GM19239 (cell line): Measurements from ENCODE around the gene TRIM14.
"Not testable (repeated sequence)": the region's sequence is repeated elsewhere in the genome, so short reads cannot be mapped to it uniquely, and the experiment has no call there.

Experiments
- DNase-seq: peaks from one replicate; pipeline ENCODE4 v3.0.0; 2011; ENCODE audit warnings: low spot score; ENCODE audit not compliant: insufficient read length
- FAIRE-seq: peaks from 2 replicates; lab custom pipeline; 2011; peaks lifted over from hg19 to GRCh38; lab: Jason Lieb, UNC

Gene TRIM14

DNA sequence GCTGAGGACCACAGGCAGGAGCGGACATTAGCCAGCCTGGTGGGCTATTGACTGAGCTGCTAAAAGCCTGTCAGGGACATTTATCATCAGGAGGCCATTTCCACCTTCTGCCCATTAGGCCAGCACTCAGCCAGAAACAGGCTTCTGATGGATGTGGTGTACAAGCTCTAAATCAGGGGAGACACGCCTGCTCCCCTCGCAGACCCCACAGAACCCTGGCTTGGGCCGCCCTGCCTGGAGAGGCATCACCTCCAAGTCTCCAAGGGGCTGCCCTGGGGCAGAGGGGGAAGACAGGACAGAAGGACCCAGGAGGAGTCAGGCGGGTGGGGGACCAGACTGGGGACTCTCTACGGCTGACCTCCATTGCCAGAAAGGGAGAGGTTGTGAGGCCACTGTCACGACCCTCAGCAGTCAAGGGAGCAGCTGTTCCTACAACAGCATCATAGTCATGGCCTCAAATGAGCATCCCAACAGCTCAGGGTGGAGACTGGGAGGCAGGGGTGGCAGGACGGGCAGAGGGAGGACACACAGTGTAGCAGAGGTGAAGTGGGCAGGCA, 24.0 kb upstream of the TRIM14 start:
- no peak for DNase-seq
- FAIRE-seq: no peak

DNA sequence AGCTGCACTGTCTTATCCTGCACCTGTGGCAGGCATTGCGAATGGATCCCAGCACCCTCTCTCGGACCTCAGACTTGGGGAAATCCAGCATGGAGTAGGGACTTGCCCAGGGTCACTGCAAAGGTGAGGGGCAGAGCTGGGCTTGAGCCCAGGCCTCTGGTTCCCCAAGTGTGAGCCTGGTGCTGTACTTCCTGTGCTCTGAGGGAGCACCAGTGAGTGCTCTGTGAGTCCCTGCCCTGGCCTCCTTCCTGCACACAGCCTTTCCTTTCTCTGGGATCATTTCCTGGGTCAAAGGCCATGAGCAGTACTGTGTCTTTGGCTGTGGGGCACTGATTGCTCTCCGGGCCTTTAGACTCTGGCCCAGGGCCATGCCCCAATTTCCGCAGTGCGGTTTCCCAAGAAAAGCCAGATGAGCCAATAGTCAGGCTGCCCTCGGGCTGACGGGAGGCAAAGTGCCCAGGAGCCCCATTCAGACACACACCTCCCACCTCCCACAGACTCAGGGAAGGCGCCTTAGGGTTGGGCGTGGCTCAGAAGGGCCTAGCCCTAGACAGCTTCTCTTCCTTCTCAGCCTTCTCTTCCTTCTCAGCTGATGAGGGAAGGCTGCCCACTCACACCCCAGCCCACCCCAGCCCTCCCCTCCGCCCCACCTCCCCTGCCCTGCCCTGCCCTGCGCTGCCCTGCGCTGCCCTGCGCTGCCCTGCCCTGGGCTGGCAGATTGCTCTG, 23.3 kb upstream of the TRIM14 start:
- no peak for FAIRE-seq
- no peak for DNase-seq

DNA sequence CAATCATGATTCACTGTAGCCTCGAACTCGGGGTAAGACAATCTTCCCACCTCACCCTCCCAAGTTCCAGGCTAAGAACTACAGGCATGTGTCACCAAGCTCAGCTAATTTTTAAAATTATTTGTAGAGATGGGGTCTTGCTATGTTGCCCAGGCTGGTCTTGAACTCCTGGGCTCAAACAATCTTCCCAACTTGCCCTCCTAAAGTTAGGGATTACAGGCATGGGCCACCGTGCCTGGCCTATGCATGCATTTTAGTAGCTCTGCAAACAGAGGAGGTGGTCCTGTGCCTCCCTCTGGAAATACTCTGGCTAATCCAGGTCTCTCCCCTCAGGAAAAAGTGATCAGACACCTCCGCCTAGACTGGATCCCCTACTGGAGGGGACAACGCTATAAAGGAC, 21.5 kb upstream of the TRIM14 start:
- no peak for FAIRE-seq

DNA sequence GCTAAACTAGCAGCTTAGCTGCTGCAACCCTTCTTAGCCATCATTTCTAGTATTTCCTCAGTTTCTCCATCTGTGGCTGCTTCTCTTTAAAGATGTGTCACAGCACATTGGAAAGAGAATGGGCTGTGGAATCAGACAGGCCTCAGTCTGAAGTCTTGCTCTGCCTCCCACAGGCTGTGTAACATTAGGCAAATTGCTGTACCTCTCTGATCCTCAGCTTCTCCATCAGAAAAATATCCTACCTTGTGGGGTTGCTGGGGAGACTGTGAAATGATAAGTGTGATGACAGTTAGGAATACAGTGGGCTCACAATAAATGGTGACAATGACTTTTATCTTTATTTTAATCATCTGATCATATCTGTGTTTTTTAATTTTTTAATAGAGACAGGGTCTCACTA, 17.5 kb upstream of the TRIM14 start:
- no peak for DNase-seq
- no peak for FAIRE-seq

More for the DNA sequence above, 21.5 kb upstream of the TRIM14 start:
- no peak for DNase-seq

DNA sequence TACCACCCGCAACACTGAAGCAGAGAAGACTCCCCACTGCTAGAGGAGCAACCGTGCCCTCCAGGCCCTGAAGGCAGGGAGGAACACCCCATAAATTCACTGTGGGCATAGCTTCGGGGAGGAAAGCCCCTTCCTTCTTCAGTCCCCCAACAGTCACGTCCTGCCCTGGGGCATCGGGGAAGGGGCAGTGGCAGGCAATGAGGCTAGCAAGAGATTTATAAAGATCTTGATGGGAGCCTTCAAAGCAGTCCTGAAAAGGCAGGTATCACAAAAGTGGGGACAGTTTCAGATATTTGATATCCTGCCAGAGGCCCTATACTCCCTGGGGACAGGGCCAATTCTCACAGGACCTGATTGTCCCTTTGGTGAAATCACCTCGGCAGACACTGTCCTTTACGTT, 16.9 kb upstream of the TRIM14 start:
- DNase-seq (no peak), FAIRE-seq (no peak)

DNA sequence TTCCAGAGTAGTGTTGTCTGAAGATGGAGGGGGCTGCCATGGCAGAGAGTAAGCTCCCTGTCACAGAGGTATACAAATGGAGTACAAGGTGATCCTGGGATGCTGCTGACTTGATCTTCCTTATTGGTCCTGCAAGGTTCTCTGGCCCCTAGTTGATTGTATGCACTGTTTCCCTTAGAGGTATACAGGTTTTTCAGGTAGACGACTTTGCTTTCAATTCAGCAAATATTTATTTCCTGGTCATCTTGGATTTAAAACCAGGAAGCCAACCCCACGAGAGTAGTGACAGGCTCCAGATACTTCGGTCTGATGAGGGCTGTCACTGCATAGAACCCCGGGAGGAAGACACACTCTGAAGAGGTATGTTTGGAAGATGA, 16.5 kb upstream of the TRIM14 start:
- FAIRE-seq: no peak
- no peak for DNase-seq

DNA sequence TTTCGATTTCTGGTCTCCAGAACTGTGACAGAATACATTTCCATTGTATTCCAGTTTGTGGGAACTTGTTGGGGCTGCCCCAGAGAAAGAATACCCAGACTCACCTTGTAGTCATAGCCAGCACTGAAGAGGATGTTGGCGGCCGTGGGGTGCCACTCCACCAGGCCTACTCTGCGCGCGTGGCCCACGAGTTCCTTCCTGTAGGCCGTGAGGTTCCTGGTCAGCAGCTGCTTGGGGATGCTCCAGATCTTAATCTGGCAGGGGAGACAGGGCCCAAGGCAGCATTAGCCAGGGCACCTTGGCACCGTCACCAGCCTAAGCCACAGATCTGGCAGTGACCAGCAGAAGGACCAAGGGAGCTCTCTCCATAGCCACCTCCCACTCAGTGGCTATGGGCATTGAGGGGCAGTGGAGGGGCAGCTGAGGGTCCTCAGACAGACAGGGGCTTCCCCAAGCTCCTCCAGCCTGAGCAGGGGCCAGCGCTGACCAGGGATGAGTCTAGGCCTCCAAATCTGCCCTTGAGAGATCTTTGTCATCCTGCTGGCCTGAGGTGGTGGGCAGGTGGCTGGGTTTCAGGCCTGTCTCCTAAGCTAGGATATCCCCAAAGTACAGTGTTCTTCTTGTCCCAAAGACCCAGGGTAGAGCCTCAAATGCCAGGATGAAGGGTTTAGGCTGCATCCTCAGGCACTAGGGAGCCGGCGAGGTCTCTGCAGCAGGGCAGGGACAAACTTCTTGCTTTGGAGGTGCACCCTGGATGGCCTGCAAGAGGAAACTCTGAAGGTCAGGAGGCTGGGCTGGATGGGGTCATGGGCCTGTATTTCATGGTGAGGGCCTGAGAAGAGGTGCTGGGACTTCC, 15.9 kb upstream of the TRIM14 start:
- FAIRE-seq (no peak), DNase-seq (no peak)

DNA sequence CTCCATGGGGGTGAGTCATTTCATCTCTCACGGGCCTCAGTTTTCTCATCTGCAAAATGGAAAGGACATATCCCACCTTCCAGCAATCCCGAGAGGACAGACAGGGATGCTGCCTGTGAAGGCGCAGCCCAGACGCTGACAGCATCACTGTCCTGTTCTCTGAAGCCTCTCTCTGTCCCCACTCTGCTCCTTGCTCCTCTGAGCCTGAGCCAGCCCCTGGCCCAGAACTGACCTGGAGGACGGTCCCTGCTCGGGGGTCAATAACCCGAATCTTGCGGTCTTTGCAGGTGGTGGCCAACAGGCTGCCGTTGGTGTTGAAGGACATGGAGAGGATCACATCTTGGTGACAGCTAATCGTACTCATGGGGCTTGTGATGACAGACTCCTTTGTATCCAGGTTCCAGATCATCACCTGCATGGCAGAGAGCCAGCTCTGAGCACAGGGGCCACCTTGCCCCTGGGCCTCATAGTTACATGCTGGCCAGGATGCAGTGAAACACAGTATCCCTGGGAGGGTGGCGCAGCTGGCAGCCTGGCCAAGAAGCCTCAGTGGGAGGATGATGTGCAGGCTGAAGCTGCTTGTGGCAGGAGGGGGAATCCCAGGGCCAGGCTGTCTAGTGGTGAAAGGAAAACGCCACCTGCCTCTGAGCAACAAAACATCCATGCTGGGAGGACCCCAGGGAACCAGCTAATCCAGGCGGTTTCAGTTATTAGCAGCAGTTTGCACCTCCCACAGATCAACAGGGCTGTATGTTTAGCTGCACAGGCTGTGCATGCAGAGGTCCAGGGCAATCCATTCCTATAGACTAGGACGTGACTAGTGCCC, 14.0 kb upstream of the TRIM14 start:
- FAIRE-seq (no peak), DNase-seq (no peak)

DNA sequence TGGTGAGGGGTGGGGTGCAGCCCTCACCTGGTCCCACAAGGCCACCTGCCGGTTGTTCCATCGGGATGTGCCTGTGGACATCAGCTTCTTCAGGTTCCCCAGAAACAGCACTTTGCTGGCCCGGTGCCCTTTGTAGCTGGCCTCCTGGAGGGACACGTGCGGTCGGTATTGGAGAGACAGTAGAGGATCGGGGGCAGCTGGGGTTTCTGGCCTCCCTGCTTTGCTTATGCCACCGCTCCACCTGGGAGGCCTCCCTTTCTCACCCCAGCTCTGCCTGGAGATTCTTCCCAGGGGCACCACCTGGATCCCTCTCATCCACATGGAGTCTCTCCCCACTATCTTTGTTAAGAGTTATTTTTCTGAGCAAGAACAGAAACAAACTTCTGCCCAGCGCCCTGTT, 13.1 kb upstream of the TRIM14 start:
- no peak for DNase-seq
- no peak for FAIRE-seq

DNA sequence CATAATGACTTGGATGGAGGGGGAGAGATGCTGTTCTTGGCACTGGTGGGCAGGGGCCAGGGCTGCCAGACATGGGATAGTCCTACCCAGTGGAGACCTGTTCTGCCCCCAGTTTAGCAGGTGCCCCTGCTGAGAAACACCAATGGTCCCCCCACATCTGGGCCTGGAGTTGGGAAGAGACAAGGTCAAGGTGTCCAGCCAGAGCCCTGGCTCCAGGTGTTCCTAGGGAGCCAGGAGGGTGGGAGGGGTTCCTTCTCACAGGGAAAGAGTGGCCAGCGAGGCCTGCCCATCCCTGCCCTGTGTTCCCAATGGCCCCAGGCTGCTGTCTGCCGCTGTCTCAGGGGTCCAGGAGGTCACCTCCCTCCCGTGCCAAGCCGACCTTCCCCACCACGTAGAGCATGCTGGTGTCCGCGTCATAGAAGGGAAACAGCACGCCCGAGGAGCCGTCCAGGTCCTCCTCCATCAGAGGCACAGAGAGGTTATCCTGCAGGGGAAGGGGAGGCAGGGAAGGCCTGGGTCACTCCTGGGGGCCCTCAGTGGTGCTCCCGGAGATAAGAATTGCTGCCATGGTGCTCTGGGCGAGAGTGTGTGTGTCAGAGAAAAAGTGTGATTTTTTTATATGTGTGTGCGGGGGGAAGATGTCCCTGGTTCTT, 11.7 kb upstream of the TRIM14 start:
- FAIRE-seq: no peak

DNA sequence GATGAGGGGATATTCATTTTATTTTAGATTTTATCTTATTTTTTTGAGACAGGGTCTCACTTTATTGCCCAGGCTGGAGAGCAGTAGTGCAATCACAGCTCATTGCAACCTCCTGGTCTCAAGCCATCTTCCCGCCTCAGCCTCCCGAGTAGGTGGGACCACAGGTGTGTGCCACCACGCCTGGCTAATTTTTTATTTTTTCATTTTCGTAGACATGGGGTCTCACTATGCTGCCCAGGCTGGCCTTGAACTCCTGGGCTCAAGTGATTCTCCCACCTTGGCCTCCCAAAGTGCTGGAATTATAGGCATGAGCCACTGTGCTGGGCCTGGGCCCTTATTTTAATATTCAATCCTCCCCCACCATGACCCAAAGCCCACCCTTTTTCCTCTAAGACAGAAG, 11.0 kb upstream of the TRIM14 start:
- not testable (repeated sequence) for FAIRE-seq, DNase-seq

More for the DNA sequence above, 11.7 kb upstream of the TRIM14 start:
- DNase-seq: no peak

DNA sequence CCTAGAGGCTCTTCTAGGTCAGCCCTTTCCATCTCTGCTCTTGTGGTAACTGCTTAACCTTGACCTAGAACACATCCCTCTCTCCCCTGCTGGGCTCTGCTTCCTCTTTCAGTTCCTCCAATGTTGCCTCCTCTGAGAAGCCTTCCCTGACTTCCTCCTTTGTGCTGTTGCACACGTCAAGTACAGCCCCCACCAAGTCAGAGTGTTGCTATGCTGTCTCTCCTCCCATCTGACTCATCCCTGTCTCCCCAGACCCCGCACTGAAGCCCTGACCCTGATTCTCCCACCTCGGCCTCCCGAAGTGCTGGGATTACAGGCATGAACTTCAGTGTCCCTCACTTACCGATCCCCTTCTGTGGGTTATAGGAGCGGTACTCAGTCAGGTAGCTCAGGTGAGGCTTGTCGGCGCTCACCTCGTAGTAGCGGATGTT, 10.4 kb upstream of the TRIM14 start:
- DNase-seq (peak; percentile 50), FAIRE-seq (peak; percentile 74)

DNA sequence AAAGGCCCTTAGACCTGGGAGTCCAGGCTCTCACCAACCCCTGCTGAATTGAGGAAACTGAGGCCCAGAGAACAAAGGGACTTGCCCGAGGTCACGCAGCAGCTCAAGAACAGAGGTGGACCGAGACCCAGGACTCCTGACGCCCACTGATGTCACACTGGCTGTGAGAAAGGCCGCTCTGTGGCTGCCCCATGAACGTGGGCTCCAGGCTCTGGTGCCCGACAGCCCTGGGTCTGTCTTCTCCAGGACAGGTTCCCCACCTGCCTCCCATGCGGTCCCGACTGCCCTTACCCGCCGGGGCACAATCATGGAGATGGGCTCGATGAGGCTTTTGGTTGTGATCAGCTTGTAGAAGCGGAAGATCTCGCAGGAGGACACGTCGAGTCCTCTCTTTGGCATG, 9.3 kb upstream of the TRIM14 start:
- FAIRE-seq: no peak
- no peak for DNase-seq

DNA sequence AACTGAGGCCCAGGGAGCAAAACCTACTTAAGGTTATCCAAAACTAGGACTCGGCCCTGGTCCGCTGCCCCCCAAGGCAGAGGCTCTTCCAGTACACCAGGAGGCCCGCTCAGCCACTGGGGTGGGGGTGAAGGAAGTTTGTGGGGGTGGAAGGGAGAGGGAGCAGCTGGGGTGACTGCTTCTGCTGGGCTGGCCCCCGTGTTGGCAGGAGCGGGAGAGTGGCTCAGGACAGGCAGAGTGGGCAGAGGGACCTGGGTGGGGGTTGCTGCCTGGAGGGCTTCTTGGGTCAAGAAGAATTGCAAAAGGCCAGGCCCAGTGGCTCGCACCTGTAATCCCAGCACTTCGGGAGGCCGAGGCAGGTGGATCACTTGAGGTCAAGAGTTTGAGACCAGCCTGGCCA, 8.2 kb upstream of the TRIM14 start:
- DNase-seq: no peak
- no peak for FAIRE-seq

DNA sequence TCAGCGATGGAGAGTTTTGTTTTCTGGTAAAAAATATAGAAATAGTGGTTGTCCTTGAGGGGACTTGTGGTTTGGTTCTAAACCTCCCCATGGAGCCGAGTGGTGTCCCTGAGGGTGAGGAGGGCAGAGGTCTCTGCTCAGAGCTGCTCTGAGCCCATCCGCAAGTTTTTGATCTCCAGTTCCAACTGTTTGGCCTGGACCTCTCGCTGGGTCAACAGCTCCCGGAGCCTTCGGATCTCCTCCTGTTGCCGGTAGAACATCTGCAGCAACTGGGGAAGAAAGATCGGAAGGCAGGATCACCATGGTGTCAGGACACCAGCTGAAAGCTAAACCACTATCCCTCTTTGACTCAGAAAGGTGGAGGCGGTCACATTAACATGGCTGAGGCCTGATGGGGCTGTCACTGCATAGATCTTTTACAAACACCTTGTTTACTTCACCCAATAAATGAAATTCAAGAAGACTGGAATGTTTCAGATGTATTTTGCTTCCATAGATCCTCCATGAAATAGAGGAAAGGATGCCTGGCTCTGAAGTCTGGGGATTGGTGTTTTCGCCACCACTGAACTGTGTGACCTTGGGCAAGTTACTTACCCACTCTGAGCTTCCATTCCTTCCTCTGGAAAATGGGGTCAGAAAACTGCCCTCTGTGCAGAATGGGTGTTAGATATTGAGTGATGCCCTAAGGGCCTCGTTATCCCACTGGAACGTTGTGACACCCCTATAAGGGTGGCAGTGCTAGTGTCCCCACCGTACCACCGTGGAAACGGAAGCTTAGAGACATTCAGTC, 5.8 kb upstream of the TRIM14 start:
- DNase-seq: no peak
- FAIRE-seq: no peak

DNA sequence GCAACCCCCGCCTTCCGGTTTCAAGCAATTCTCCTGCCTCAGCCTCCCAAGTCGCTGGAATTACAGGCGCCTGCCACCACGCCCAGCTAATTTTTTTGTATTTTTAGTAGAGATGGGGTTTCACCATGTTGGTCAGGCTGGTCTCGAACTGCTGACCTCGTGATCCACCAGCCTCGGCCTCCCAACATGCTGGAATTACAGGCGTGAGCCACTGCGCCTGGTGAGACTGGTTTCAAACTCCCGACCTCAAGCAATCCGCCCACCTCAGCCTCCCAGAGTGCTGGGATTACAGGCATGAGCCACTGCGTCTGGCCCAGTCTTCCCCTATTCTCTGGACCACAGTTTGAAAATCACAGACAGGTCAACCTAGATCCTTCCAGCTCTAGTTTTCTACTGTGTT, 5.1 kb upstream of the TRIM14 start:
- DNase-seq, FAIRE-seq: not testable (repeated sequence)

DNA sequence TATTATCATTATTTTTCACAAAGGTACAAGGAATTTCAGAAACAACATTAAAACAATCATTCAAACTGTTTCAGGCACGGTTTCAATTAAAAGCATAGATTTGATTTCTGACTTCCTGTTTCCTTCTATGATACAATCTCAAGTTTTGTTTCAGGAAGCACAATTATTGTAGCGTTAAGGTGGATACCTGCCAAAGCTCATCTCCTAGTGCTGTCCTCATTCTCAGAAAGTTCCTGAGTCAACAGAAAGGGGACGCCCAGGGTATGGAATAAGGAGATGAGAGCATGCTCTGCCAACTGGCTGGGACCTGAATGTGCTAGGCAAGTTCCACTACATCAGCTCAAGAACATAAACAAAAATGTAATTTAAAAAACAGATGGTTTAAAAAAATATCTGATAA, 2.0 kb upstream of the TRIM14 start:
- FAIRE-seq: no peak
- DNase-seq: no peak

DNA sequence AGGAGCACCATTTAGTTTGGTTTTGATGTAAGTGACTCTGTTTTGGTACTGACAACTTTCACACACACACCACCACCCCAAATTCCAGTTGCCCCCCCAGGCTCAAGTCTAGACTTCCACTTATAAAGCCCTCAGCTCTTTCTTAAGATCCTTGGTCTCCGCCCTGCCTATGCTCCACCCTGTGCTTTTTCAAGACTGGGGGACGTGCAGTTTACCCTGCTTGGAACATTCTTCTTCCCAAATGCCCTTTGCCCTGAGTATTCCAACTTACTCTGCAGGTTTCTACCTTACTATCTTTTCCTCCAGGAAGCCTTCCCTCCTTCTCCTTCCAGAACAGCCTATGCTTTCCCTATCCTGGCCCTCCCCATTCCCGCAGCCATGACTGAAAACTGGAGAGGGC, 1.5 kb upstream of the TRIM14 start:
- DNase-seq (no peak), FAIRE-seq (no peak)

DNA sequence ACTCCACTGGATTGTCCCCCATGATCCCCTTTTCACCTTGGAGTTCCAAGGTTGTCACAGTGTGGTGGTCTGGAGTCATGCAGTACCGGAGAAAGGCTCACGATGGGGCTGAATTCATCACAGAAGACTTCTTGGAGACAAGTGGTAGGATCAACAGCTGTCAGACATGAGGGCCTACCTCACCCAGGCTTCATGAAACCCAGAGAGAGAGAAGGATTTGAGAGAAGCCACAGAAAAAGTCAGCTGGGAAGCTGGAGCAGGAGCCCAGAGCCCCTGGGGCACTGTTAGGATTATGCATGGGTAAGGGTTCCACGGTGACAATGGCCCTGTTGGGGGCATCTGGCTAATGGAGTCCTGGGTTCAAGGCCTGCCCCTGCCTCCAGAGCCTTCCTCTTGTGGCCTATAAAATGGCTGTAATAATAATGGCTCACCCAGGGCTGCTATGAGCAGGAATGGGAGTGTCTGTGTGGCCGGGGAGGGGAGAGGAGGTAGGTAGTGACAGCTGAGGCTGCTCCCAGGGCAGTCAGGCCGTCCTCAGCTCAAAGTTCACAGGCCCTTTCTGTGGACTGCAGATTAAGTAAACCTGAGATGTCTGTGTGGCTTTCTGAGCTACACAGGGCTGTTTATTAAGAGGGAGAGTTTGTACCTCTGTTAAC, 910 bp downstream of the TRIM14 start:
- peak; percentile 93 for FAIRE-seq
- DNase-seq: peak; percentile 58
